ENCODE results near the gene UCHL1. TPM values are rescaled to one million over a fixed set of nuclear protein-coding genes. Genes with fewer than 3 reads are reported as not detected.

The UCHL1 gene
- total RNA-seq = 10 to 100 TPM in 3 of 4 donors, 1 to 10 TPM in 1; 8.3 to 47.7 (median 28.4) TPM
- polyA plus RNA-seq = 63.9 TPM
- long read RNA-seq, donor 1, partial matches to known transcripts = 0 of 6 reads
- long read RNA-seq, donor 1, other reads (novel, unspliced or antisense) = 2 of 6 reads
- long read RNA-seq, donor 2, transcript UCHL1-209 (8 exons, 1,119 nt) = major isoform, 14 of 17 reads
- long read RNA-seq, donor 2, partial matches to known transcripts = 2 of 17 reads
- long read RNA-seq, donor 2, other reads (novel, unspliced or antisense) = 0 of 17 reads
- long read RNA-seq, donor 3, transcript UCHL1-209 (8 exons, 1,119 nt) = major isoform, 6 of 6 reads
- long read RNA-seq, donor 3, partial matches to known transcripts = 0 of 6 reads
- long read RNA-seq, donor 3, other reads (novel, unspliced or antisense) = 0 of 6 reads
- long read RNA-seq, donor 4, transcript UCHL1-209 (8 exons, 1,119 nt) = major isoform, 13 of 15 reads
- long read RNA-seq, donor 4, partial matches to known transcripts = 1 of 15 reads
- long read RNA-seq, donor 4, other reads (novel, unspliced or antisense) = 0 of 15 reads

DNA sequence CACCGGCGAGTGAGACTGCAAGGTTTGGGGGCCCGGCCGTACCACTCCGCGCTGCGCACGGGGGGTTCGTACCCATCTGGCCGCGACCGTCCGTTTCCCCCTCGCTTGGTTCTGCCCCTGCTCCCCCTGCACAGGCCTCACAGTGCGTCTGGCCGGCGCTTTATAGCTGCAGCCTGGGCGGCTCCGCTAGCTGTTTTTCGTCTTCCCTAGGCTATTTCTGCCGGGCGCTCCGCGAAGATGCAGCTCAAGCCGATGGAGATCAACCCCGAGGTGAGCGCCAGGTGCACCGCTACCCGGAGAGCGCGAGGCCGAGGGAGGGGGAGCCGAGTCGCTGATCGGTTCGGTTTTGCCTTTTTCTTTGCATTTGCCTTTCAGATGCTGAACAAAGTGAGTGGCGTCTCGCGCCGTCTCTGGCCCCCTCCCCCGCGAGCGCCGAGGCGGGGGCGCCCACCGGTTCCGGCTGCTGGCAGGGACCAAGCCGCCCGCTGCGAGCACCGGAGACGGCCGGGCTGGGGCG is at the start of gene UCHL1:
Gene UCHL1 (plus strand): TSS at position 189 of the 517 bp plus-strand sequence. CDS start 49 bp downstream, at position 238.
- Histone ChIP-seq H3K4me3 (ENCODE audit: low read length) (peak within 1 kb of the TSS; percentile 44), H3K27ac (ENCODE audit: low read length) (no peak within 1 kb of the TSS), H3K4me1 (ENCODE audit: control insufficient read depth, insufficient read depth, low read length) (no peaks in the 10 kb centered on the region), H3K27me3 (ENCODE audit: control insufficient read depth, insufficient read depth) (no peaks in the 10 kb centered on the region), H3K9me3 (ENCODE audit: control insufficient read depth, low read length) (no peaks in the 10 kb centered on the region)
- DNase-seq = peak; percentile 65 to 80 (median 76)
- intact Hi-C loops (cut with DNase I) = no loop called here
- peak; percentile 78 to 80 for ATAC-seq
- WGBS = 1% methylated on average over 55 of the region's 55 CpGs

GRCh38 chr4:41207291-41207831 is 49.4 kb upstream of the UCHL1 start:
- Histone ChIP-seq H3K9me3 (ENCODE audit: control insufficient read depth, low read length) (no peaks in the 10 kb centered on the region), H3K4me3 (ENCODE audit: low read length) (no peak overlapping the region), H3K27ac (ENCODE audit: low read length) (no peak overlapping the region), H3K27me3 (ENCODE audit: control insufficient read depth, insufficient read depth) (no peaks in the 10 kb centered on the region), H3K4me1 (ENCODE audit: control insufficient read depth, insufficient read depth, low read length) (peaks cover 13% of the 10 kb centered on the region)
- intact Hi-C loops (cut with DNase I) = loop anchor here in 2 of 4 donors (10.0 kb wide), 1 partner anchor 63 kb away; no protein-coding TSS in a partner anchor
- DNase-seq = peak in 2 of 3 donors; percentile 44 to 56
- ATAC-seq = peak; percentile 51 to 66

GRCh38 chr4:41209187-41209586 is 47.5 kb upstream of the UCHL1 start:
- intact Hi-C loops (cut with DNase I) = loop anchor here in 2 of 4 donors (10.0 kb wide), 1 partner anchor 64 kb away; no protein-coding TSS in a partner anchor
- Histone ChIP-seq H3K27me3 (ENCODE audit: control insufficient read depth, insufficient read depth) (no peaks in the 10 kb centered on the region), H3K4me3 (ENCODE audit: low read length) (no peak overlapping the region), H3K27ac (ENCODE audit: low read length) (no peak overlapping the region), H3K9me3 (ENCODE audit: control insufficient read depth, low read length) (no peaks in the 10 kb centered on the region), H3K4me1 (ENCODE audit: control insufficient read depth, insufficient read depth, low read length) (peaks cover 11% of the 10 kb centered on the region)
- WGBS = 34% methylated on average over 5 of the region's 5 CpGs
- ATAC-seq (no peak), DNase-seq (peak in 1 of 3 donors; percentile 37)

- Histone ChIP-seq H3K4me3 (ENCODE audit: low read length) (no peak overlapping the region), H3K4me1 (ENCODE audit: control insufficient read depth, insufficient read depth, low read length) (peaks cover 6% of the 10 kb centered on the region), H3K27ac (ENCODE audit: low read length) (no peak overlapping the region), H3K27me3 (ENCODE audit: control insufficient read depth, insufficient read depth) (no peaks in the 10 kb centered on the region), H3K9me3 (ENCODE audit: control insufficient read depth, low read length) (no peaks in the 10 kb centered on the region)
- ATAC-seq (no peak), DNase-seq (peak in 1 of 3 donors; percentile 8)
- 91% methylated on average over 9 of the region's 9 CpGs for WGBS
- intact Hi-C loops (cut with DNase I) = loop anchor here (5.0 to 10.0 kb wide), 6 partner anchors 65 to 285 kb away; no protein-coding TSS in a partner anchor
Measured at GRCh38 chr4:41209901-41210300, 46.8 kb upstream of the UCHL1 start.

- WGBS = 83% methylated on average over 1 of the region's 1 CpG
- H3K27ac ChIP-seq (ENCODE audit: low read length) = no peak overlapping the region
- peak in 1 of 3 donors; percentile 9 for DNase-seq
Measured at GRCh38 chr4:41211951-41212615, 44.6 kb upstream of the UCHL1 start.

GRCh38 chr4:41212616-41213203 is 44.0 kb upstream of the UCHL1 start:
- intact Hi-C loops (cut with DNase I) = loop anchor here (2.0 to 10.0 kb wide), 6 partner anchors 160 to 288 kb away; no protein-coding TSS in a partner anchor
- ATAC-seq = peak in 1 of 2 donors; percentile 24
- Histone ChIP-seq H3K9me3 (ENCODE audit: control insufficient read depth, low read length) (no peaks in the 10 kb centered on the region), H3K4me3 (ENCODE audit: low read length) (peak overlapping the region; percentile 78), H3K27ac (ENCODE audit: low read length) (no peak overlapping the region), H3K27me3 (ENCODE audit: control insufficient read depth, insufficient read depth) (no peaks in the 10 kb centered on the region), H3K4me1 (ENCODE audit: control insufficient read depth, insufficient read depth, low read length) (peaks cover 6% of the 10 kb centered on the region)
- peak in 1 of 3 donors; percentile 53 for DNase-seq
- 14% methylated on average over 12 of the region's 12 CpGs for WGBS

More at GRCh38 chr4:41211951-41212615, 44.6 kb upstream of the UCHL1 start:
- no peaks in the 10 kb centered on the region for H3K9me3 ChIP-seq (ENCODE audit: control insufficient read depth, low read length)
- no peaks in the 10 kb centered on the region for H3K27me3 ChIP-seq (ENCODE audit: control insufficient read depth, insufficient read depth)
- H3K4me1 ChIP-seq (ENCODE audit: control insufficient read depth, insufficient read depth, low read length) = peaks cover 6% of the 10 kb centered on the region
- intact Hi-C loops (cut with DNase I) = loop anchor here (2.0 to 10.0 kb wide), 6 partner anchors 160 to 287 kb away; no protein-coding TSS in a partner anchor
- no peak for ATAC-seq
- peak overlapping the region; percentile 78 for H3K4me3 ChIP-seq (ENCODE audit: low read length)

GRCh38 chr4:41213625-41214135 is 43.0 kb upstream of the UCHL1 start:
- under 1% methylated on average over 35 of the region's 35 CpGs for WGBS
- H3K4me1 ChIP-seq (ENCODE audit: control insufficient read depth, insufficient read depth, low read length) = peaks cover 6% of the 10 kb centered on the region
- H3K4me3 ChIP-seq (ENCODE audit: low read length) = peak overlapping the region; percentile 78
- intact Hi-C loops (cut with DNase I) = loop anchor here (2.0 to 10.0 kb wide), 6 partner anchors 161 to 289 kb away; no protein-coding TSS in a partner anchor
- H3K9me3 ChIP-seq (ENCODE audit: control insufficient read depth, low read length) = no peaks in the 10 kb centered on the region
- ATAC-seq (peak; percentile 19 to 20), DNase-seq (peak; percentile 33 to 78 (median 73))
- H3K27ac ChIP-seq (ENCODE audit: low read length) = peak overlapping the region; percentile 81
- H3K27me3 ChIP-seq (ENCODE audit: control insufficient read depth, insufficient read depth) = no peaks in the 10 kb centered on the region

GRCh38 chr4:41214136-41214824 is 42.4 kb upstream of the UCHL1 start, which contains the start of gene APBB2:
TSS of gene APBB2 (minus strand) at chr4:41214542. CDS start at chr4:41033254, 181,288 bp downstream.
- Histone ChIP-seq H3K4me3 (ENCODE audit: low read length) (peak within 1 kb of the TSS; percentile 78), H3K9me3 (ENCODE audit: control insufficient read depth, low read length) (no peaks in the 10 kb centered on the region), H3K4me1 (ENCODE audit: control insufficient read depth, insufficient read depth, low read length) (peaks cover 6% of the 10 kb centered on the region), H3K27ac (ENCODE audit: low read length) (peak within 1 kb of the TSS; percentile 81), H3K27me3 (ENCODE audit: control insufficient read depth, insufficient read depth) (no peaks in the 10 kb centered on the region)
- intact Hi-C loops (cut with DNase I) = loop anchor here (5.0 to 10.0 kb wide), 5 partner anchors 162 to 289 kb away; no protein-coding TSS in a partner anchor
- ATAC-seq (peak; percentile 95 to 96), DNase-seq (peak; percentile 95 to 98 (median 98))
- under 1% methylated on average over 71 of the region's 71 CpGs for WGBS

- ATAC-seq = no peak
- Histone ChIP-seq H3K4me3 (ENCODE audit: low read length) (no peak overlapping the region), H3K9me3 (ENCODE audit: control insufficient read depth, low read length) (no peaks in the 10 kb centered on the region), H3K4me1 (ENCODE audit: control insufficient read depth, insufficient read depth, low read length) (peaks cover 4% of the 10 kb centered on the region), H3K27me3 (ENCODE audit: control insufficient read depth, insufficient read depth) (no peaks in the 10 kb centered on the region), H3K27ac (ENCODE audit: low read length) (peak overlapping the region; percentile 49)
- DNase-seq = no peak
- WGBS = 16% methylated on average over 8 of the region's 8 CpGs
- intact Hi-C loops (cut with DNase I) = loop anchor here (5.0 to 10.0 kb wide), 5 partner anchors 162 to 290 kb away; no protein-coding TSS in a partner anchor
Measured at GRCh38 chr4:41214825-41215146, 41.9 kb upstream of the UCHL1 start.
